ENCODE measurements around the gene CTIF. TPM values are rescaled to one million over a fixed set of nuclear protein-coding genes. Genes with fewer than 3 reads are reported as not detected.

Gene CTIF
- total RNA-seq, 1 experiment from 2014 or later = 26.5 TPM

GRCh38 chr18:48680339-48681250 is 141.8 kb downstream of the CTIF start:
- Histone ChIP-seq H3K9me3 (ENCODE audit: control insufficient read depth, insufficient read depth, low read depth, low read length) (no peaks in the 10 kb centered on the region), H3K36me3 (ENCODE audit: control insufficient read depth, insufficient read depth, low read length) (no peaks in the 10 kb centered on the region), H3K4me1 (ENCODE audit: control insufficient read depth, insufficient read depth, low read length) (no peaks in the 10 kb centered on the region), H3K27me3 (ENCODE audit: control insufficient read depth, insufficient read depth, low read length) (no peaks in the 10 kb centered on the region), H3K27ac (ENCODE audit: low read length) (no peak overlapping the region), H3K4me3 (ENCODE audit: low read depth in 2 of 2, low read length in 2 of 2) (no peak overlapping the region)
- no peak for DNase-seq (ENCODE audit: low read depth, low spot score)
- ATAC-seq = no peak
- TF ChIP-seq POLR2AphosphoS5 (IDR thresholded peaks at IDR 0.05; ENCODE audit: low read depth, low read length) = no peak
- no peak for TF ChIP-seq CTCF (IDR thresholded peaks at IDR 0.05)
- no peak for TF ChIP-seq TCF7L2 (IDR thresholded peaks at IDR 0.05; ENCODE audit: low read depth, low read length)
- no peak for TF ChIP-seq SIN3A (IDR thresholded peaks at IDR 0.05; ENCODE audit: borderline replicate concordance, insufficient read depth, low read depth, low read length)
- TF ChIP-seq REST (IDR thresholded peaks at IDR 0.05; ENCODE audit: insufficient read depth in 1 of 2, low read depth in 2 of 2, low read length in 1 of 2) = no peak
- ChIA-PET CTCF (no interaction called here), POLR2A (no interaction called here)
- intact Hi-C loops (cut with micrococcal nuclease; ENCODE audit: unreplicated experiment) (no loop called here), in situ Hi-C loops (cut with HindIII; ENCODE audit: low pct_unique_long_range_greater_than_20kb, low sequenced_read_pairs) (no loop called here)
- no TSS peak for BruUV-seq (replicated peaks)

GRCh38 chr18:48682768-48683167 is 143.9 kb downstream of the CTIF start:
- intact Hi-C loops (cut with micrococcal nuclease; ENCODE audit: unreplicated experiment) (no loop called here), in situ Hi-C loops (cut with HindIII; ENCODE audit: low pct_unique_long_range_greater_than_20kb, low sequenced_read_pairs) (no loop called here)
- no peak for TF ChIP-seq REST (IDR thresholded peaks at IDR 0.05; ENCODE audit: insufficient read depth in 1 of 2, low read depth in 2 of 2, low read length in 1 of 2)
- no peak for TF ChIP-seq SIN3A (IDR thresholded peaks at IDR 0.05; ENCODE audit: borderline replicate concordance, insufficient read depth, low read depth, low read length)
- no peak for TF ChIP-seq TCF7L2 (IDR thresholded peaks at IDR 0.05; ENCODE audit: low read depth, low read length)
- TF ChIP-seq CTCF (IDR thresholded peaks at IDR 0.05) = no peak
- TF ChIP-seq POLR2AphosphoS5 (IDR thresholded peaks at IDR 0.05; ENCODE audit: low read depth, low read length) = no peak
- no peak overlapping the region for H3K4me3 ChIP-seq (ENCODE audit: low read depth in 2 of 2, low read length in 2 of 2)
- H3K36me3 ChIP-seq (ENCODE audit: control insufficient read depth, insufficient read depth, low read length) = no peaks in the 10 kb centered on the region
- DNase-seq (ENCODE audit: low read depth, low spot score) (no peak), ATAC-seq (no peak)
- H3K27ac ChIP-seq (ENCODE audit: low read length) = no peak overlapping the region
- no peaks in the 10 kb centered on the region for H3K27me3 ChIP-seq (ENCODE audit: control insufficient read depth, insufficient read depth, low read length)
- ChIA-PET POLR2A (no interaction called here), CTCF (no interaction called here)
- H3K4me1 ChIP-seq (ENCODE audit: control insufficient read depth, insufficient read depth, low read length) = no peaks in the 10 kb centered on the region
- BruUV-seq (replicated peaks) = no TSS peak
- H3K9me3 ChIP-seq (ENCODE audit: control insufficient read depth, insufficient read depth, low read depth, low read length) = no peaks in the 10 kb centered on the region
